Stomach (tissue), 9 donors: ENCODE data around the gene TSC22D1. TPM values are rescaled to one million over a fixed set of nuclear protein-coding genes. Genes with fewer than 3 reads are reported as not detected.

ENCODE experiments used
- DNase-seq, 2 donors: peaks; one replicate each; pipeline versions ENCODE4 v3.0.0 to v3.0.0-alpha.2; 2013 to 2019
- H3K27ac ChIP-seq, 5 donors: fragments of 200-600 bp in 4 of 5; sonication (generic) in 4 of 5; one replicate each; pipeline ENCODE4 v1.5.1; 2013 to 2019; ENCODE audit warnings: mild to moderate bottlenecking in 1 of 5, moderate library complexity in 1 of 5
- H3K27me3 ChIP-seq, 3 donors: fragments of 200-600 bp; sonication (generic); one replicate each; pipeline ENCODE4 v1.5.1; 2017 to 2019; ENCODE audit warnings: mixed run types in 1 of 3
- H3K36me3 ChIP-seq, 4 donors: fragments of 200-600 bp; sonication (generic); 1 replicate in 3 of 4; 2 replicates in 1 of 4; pipeline ENCODE4 v1.5.1; 2016 to 2019
- H3K4me1 ChIP-seq, 4 donors: fragments of 200-600 bp; sonication (generic); one replicate each; pipeline ENCODE4 v1.5.1; 2016 to 2019
- H3K4me3 ChIP-seq, 4 donors: fragments of 200-600 bp; sonication (generic) in 3 of 4; one replicate each; pipeline ENCODE4 v1.5.1; 2016 to 2019; ENCODE audit warnings: mild to moderate bottlenecking in 1 of 4
- H3K9me3 ChIP-seq, 4 donors: fragments of 200-600 bp; sonication (generic); one replicate each; pipeline ENCODE4 v1.5.1; 2016 to 2019
- EP300 ChIP-seq: sonication (generic); formaldehyde crosslinking; IDR thresholded peaks from one replicate; pipeline ENCODE4 v1.6.1; 2017; ENCODE audit warnings: antibody characterized with exemption
- POLR2A ChIP-seq, 4 donors: fragments of 450-650 bp; IDR thresholded peaks; one replicate each; pipeline ENCODE4 v1.6.1; 2016; ENCODE audit warnings: antibody characterized with exemption in 4 of 4, control low read depth in 2 of 4, mild to moderate bottlenecking in 1 of 4, moderate library complexity in 1 of 4
- POLR2AphosphoS5 ChIP-seq, 3 donors: sonication (generic); formaldehyde crosslinking; IDR thresholded peaks; one replicate each; pipeline ENCODE4 v1.6.1; 2016; ENCODE audit warnings: antibody characterized with exemption in 3 of 3
- WGBS, 5 donors: extraction: QIAGEN DNeasy Blood & Tissue Kit in 3 of 5; methylation state at CpG; one replicate each; pipeline versions ENCODE4 v1.1.5 to v1.1.7; 2013 to 2018; 5-methylcytosine and 5-hydroxymethylcytosine counted together
- intact Hi-C: fragments of 100-400 bp; cut with DNase I; formaldehyde crosslinking; loops from one replicate; pipeline ENCODE4 v1.15.1; 2023; ENCODE audit warnings: low total_unique reads
- polyA plus RNA-seq, 3 donors: library from polyadenylated mRNA; stranded (reverse); fragments of 200-250 nt; gene quantifications; one replicate each; pipeline ENCODE4 v1.2.3, GENCODE V29; 2013
- total RNA-seq, 5 donors: library from RNA; depleted of rRNA; stranded (reverse); fragments of >200 nt; gene quantifications; one replicate each; pipeline versions ENCODE4 v1.1.0 to v1.2.3, GENCODE V29; 2014 to 2016
- TF ChIP-seq, protein P1 (sequence below), 7 experiments: fragments of 450-650 bp in 4 of 7; fragments of 200-600 bp in 3 of 7; sonication (generic) in 3 of 7; IDR thresholded peaks; one replicate each; pipeline ENCODE4 v1.5.1; 2016 to 2019; ENCODE audit warnings: antibody characterized with exemption in 7 of 7, control low read depth in 2 of 7, mild to moderate bottlenecking in 1 of 7
- donor health status: healthy with polysubstance abuse.
- donor health status: Bipolar disorder and iron deficiency.
- donor health status: healthy.

TSC22D1 gene
- total and polyA plus RNA-seq, 8 donors: 26.1 to 195 (median 111) TPM

DNA sequence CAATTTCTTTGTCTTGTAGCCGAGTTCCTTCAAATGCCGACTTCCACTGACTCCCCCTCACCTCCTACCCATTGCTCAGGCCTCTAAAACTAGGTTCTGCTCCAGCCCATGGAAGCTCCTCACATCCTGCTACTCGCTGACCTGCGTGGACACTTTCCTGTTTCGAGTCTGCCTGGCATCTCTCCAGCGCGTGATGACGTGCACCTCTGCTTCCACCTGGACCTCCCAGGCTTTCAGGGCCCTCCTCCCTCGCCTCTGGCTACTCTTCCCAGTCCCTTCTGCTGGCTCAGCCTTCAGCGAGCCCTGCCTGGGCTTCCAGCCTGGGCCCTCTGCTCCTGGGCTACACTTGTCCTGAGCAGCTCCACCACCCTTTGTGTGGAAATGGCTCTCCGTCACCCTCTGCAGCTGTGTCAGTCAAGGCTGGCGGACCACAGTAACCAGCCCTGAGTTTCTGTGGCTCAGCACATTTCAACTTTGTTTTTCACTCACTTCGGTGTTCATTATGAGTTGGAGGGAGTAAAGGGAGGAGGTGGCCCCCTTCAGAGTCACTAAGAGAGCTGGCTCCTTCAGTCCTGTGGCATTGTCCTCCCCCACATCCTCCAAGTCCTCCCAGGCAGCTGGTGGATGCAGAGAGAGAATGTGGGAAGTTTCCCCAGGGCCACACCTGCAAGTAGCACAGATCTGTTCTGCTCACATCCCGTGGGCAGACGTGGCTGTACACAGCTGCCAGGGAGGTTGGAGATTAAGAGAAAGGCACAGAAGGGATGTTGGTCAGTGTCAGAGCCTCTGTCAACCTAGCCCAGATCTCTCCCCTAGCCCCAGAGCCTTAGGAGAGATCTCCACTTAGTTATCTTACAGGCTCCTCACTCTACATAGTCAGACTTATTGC is 153.1 kb downstream of the TSC22D1 start:
- Histone ChIP-seq H3K9me3 (no peaks in the 10 kb centered on the region), H3K27me3 (no peaks in the 10 kb centered on the region), H3K4me3 (no peak overlapping the region), H3K27ac (no peak overlapping the region), H3K36me3 (peaks cover 0 to 5% (median 0%) of the 10 kb centered on the region in 4 donors), H3K4me1 (no peaks in the 10 kb centered on the region)
- 69 to 79% (median 77%) methylated on average over 15 of the region's 15 CpGs for WGBS, 5 donors
- TF ChIP-seq EP300 (no peak), POLR2A (IDR thresholded peaks at IDR 0.05) (no peak), POLR2AphosphoS5 (IDR thresholded peaks at IDR 0.05) (no peak)
- intact Hi-C loops: no loop called here
- DNase-seq: peak in 1 of 2 donors; percentile 50

DNA sequence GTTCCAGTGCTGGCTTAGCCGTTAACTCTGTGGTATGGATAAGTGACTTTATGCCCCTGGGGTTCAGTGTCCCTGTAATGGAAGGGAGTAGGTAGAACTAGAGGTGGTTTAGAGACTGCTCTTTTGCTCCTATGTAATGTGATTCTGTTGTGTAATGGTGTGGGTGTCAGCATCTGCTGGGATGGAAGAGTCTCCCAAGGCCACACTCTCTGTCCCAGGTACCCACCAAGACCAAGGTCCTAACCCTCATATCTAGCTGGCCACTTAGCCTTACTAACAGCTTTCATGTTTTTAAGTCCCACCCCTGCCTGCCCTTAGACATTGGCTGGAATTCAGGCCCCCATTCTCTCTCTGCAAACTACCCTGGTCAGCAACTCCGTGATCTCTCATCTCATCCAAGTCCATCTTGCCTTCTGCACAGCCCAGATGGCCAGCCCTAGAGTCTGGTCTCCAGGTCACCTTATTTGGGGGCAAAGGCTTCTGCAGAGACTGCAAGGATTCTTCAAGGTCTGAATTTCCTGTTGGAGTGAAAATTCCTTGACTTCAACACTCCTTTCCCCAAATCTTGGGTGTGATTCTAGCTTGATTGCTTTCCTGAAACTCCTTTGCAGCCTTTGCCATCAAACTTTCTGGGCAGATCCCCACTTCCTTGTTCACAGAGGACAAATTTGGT is 154.1 kb downstream of the TSC22D1 start:
- no peaks in the 10 kb centered on the region for H3K4me1 ChIP-seq
- 86 to 98% (median 91%) methylated on average over 2 of the region's 2 CpGs for WGBS, 5 donors
- no peaks in the 10 kb centered on the region for H3K27me3 ChIP-seq
- no peaks in the 10 kb centered on the region for H3K9me3 ChIP-seq
- TF ChIP-seq POLR2A (IDR thresholded peaks at IDR 0.05) (no peak), EP300 (no peak)
- H3K36me3 ChIP-seq: no peaks in the 10 kb centered on the region
- DNase-seq: no peak
- H3K4me3 ChIP-seq: no peak overlapping the region
- H3K27ac ChIP-seq: no peak overlapping the region
- intact Hi-C loops: no loop called here

DNA sequence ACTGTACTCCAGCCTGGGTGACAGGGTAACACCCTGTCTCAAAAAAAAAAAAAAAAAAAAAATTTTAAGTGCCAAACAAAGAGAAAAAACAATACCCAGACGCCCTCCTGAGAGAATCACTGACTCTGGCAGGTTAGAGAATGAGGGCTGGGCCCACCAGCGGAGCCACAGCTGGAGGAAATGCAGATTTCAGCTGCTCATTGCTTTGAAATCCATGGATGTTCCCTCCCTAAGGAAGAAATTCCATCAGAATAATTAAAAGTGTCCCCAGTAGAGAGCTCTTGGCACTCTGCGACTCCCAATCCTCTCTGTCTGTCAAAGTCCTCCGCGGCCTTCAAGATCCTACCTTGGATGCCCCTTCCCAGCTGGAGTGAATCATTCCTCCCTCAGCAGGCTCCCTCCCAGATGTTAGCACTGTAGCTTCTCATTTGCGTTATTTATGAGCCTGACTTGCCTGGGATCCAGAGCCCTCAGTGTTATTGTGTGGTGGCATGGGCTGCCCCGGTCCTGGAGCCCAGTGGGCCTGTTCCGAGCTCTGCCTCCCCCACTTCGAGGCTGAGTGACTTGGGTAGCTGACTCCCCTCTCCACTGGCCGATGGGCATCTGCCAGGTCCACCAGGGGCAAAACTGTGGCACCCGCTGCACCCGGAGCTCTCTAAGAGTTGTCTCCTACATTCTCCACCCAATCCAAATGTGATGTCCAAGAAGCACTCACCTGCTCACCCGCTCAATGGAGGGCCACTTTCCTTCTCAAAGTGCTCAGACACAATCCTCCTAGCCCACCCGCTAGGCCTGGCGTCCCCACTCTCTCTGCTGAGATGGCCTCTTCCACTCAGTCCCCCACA is 155.5 kb downstream of the TSC22D1 start:
- WGBS, 5 donors: 80 to 89% (median 87%) methylated on average over 15 of the region's 15 CpGs

DNA sequence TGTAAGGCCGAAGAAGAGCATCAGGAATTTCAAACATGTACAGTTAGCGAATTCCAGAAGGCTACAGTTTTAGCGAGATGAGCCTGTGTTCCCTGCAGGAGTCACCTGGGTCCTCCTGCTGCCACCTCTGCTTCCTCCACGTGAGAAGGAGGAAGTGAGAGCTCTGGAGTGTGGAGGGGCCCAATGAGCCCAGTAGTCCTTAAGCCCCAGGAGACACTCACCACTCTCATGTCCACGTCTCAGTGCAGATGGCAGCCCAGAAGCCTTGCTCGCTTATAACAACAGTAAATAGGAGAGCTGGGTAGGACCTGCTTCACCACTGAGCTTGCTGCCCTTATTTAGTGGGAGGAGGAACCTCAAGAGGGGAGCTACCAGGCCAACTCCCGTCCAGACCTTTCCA is 158.3 kb downstream of the TSC22D1 start:
- Histone ChIP-seq H3K27me3 (no peaks in the 10 kb centered on the region), H3K4me1 (no peaks in the 10 kb centered on the region), H3K27ac (no peak overlapping the region), H3K4me3 (no peak overlapping the region), H3K36me3 (no peaks in the 10 kb centered on the region), H3K9me3 (no peaks in the 10 kb centered on the region)
- TF ChIP-seq, protein P1, sequence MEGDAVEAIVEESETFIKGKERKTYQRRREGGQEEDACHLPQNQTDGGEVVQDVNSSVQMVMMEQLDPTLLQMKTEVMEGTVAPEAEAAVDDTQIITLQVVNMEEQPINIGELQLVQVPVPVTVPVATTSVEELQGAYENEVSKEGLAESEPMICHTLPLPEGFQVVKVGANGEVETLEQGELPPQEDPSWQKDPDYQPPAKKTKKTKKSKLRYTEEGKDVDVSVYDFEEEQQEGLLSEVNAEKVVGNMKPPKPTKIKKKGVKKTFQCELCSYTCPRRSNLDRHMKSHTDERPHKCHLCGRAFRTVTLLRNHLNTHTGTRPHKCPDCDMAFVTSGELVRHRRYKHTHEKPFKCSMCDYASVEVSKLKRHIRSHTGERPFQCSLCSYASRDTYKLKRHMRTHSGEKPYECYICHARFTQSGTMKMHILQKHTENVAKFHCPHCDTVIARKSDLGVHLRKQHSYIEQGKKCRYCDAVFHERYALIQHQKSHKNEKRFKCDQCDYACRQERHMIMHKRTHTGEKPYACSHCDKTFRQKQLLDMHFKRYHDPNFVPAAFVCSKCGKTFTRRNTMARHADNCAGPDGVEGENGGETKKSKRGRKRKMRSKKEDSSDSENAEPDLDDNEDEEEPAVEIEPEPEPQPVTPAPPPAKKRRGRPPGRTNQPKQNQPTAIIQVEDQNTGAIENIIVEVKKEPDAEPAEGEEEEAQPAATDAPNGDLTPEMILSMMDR (IDR thresholded peaks at IDR 0.05): no peak
- TF ChIP-seq POLR2A (IDR thresholded peaks at IDR 0.05) (no peak), EP300 (no peak), POLR2AphosphoS5 (IDR thresholded peaks at IDR 0.05) (no peak)
- intact Hi-C loops: no loop called here
- 70 to 81% (median 79%) methylated on average over 7 of the region's 7 CpGs for WGBS, 5 donors
- DNase-seq: no peak

More for the DNA sequence above, 155.5 kb downstream of the TSC22D1 start:
- H3K27me3 ChIP-seq: no peaks in the 10 kb centered on the region
- no peaks in the 10 kb centered on the region for H3K9me3 ChIP-seq
- TF ChIP-seq, protein P1 (IDR thresholded peaks at IDR 0.05): no peak
- TF ChIP-seq POLR2AphosphoS5 (IDR thresholded peaks at IDR 0.05) (no peak), EP300 (no peak), POLR2A (IDR thresholded peaks at IDR 0.05) (no peak)
- intact Hi-C loops: no loop called here
- no peaks in the 10 kb centered on the region for H3K4me1 ChIP-seq
- no peaks in the 10 kb centered on the region for H3K36me3 ChIP-seq
- no peak for DNase-seq
- no peak overlapping the region for H3K4me3 ChIP-seq
- no peak overlapping the region for H3K27ac ChIP-seq

DNA sequence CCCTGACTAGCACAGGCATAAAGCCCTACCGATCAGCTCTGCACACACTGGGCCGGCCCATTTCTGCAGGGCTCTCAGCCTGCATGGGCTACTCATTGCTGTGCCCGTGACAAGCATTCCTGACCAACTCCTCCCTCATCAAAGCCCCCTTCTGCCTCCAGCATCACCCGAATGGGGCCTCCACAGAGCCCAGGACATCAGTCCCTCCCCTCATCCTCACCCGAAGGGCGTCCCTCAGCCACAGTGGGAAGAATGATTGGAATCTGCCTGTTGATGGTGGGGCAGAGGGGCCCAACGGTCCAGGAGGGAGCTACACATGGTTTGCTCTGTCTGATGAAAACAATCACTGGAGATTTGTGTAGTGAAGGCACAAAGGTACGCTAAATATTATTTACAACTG is 158.7 kb downstream of the TSC22D1 start:
- TF ChIP-seq EP300: no peak
- no peak for TF ChIP-seq POLR2A (IDR thresholded peaks at IDR 0.05)
- TF ChIP-seq, protein P1 (IDR thresholded peaks at IDR 0.05): no peak
- no peak for TF ChIP-seq POLR2AphosphoS5 (IDR thresholded peaks at IDR 0.05)
- H3K27me3 ChIP-seq: no peaks in the 10 kb centered on the region
- no peak for DNase-seq
- WGBS, 5 donors: 83 to 89% (median 86%) methylated on average over 8 of the region's 8 CpGs
- no peaks in the 10 kb centered on the region for H3K4me1 ChIP-seq
- H3K4me3 ChIP-seq: no peak overlapping the region
- H3K9me3 ChIP-seq: no peaks in the 10 kb centered on the region
- no peaks in the 10 kb centered on the region for H3K36me3 ChIP-seq
- intact Hi-C loops: no loop called here
- H3K27ac ChIP-seq: no peak overlapping the region
